HG03066 (cell line): ENCODE measurements around the gene MIEF1.
A peak's percentile ranks its signal among the peaks of the same experiment; 100 is the strongest.
"Not testable (repeated sequence)": the region's sequence is repeated elsewhere in the genome, so short reads cannot be mapped to it uniquely, and the experiment has no call there.

Source experiments
- ATAC-seq: cut with Tn5 transposase; IDR thresholded peaks from one replicate; pipeline ENCODE4 v1.9.1; 2021; ENCODE audit warnings: low read depth; ENCODE audit not compliant: unreplicated experiment

The MIEF1 gene

GRCh38 chr22:39489094-39490068 lies 12.7 kb upstream of the MIEF1 start:
- no peak for ATAC-seq

- peak; percentile 76 for ATAC-seq
Observed at GRCh38 chr22:39490135-39490798, 11.8 kb upstream of the MIEF1 start.

GRCh38 chr22:39490966-39491680 lies 11.0 kb upstream of the MIEF1 start:
- no peak for ATAC-seq

GRCh38 chr22:39491696-39492095 lies 10.4 kb upstream of the MIEF1 start:
- ATAC-seq = no peak

- no peak for ATAC-seq
Observed at GRCh38 chr22:39492186-39492585, 9.9 kb upstream of the MIEF1 start.

GRCh38 chr22:39493759-39494158 lies 8.3 kb upstream of the MIEF1 start:
- no peak for ATAC-seq

GRCh38 chr22:39494471-39495120 lies 7.5 kb upstream of the MIEF1 start:
- ATAC-seq = no peak

GRCh38 chr22:39496131-39496838 lies 5.8 kb upstream of the MIEF1 start:
- no peak for ATAC-seq

- no peak for ATAC-seq
Observed at GRCh38 chr22:39497429-39497828, 4.7 kb upstream of the MIEF1 start.

- ATAC-seq = no peak
Observed at GRCh38 chr22:39498368-39498767, 3.7 kb upstream of the MIEF1 start.

- ATAC-seq = no peak
Observed at GRCh38 chr22:39498802-39499201, 3.3 kb upstream of the MIEF1 start.

- ATAC-seq = no peak
Observed at GRCh38 chr22:39500101-39500500, 2.0 kb upstream of the MIEF1 start.

GRCh38 chr22:39501644-39502108 lies 414 bp upstream of the MIEF1 start:
- ATAC-seq = no peak

GRCh38 chr22:39502789-39503409 lies 809 bp downstream of the MIEF1 start:
- ATAC-seq = no peak

- no peak for ATAC-seq
Observed at GRCh38 chr22:39503630-39504029, 1.5 kb downstream of the MIEF1 start.

- ATAC-seq = no peak
Observed at GRCh38 chr22:39504071-39504470, 2.0 kb downstream of the MIEF1 start.

- ATAC-seq = not testable (repeated sequence)
Observed at GRCh38 chr22:39507021-39507420, 4.9 kb downstream of the MIEF1 start.

GRCh38 chr22:39508393-39508792 lies 6.3 kb downstream of the MIEF1 start:
- ATAC-seq = no peak

- ATAC-seq = no peak
Observed at GRCh38 chr22:39510529-39511149, 8.5 kb downstream of the MIEF1 start.
